Activated CD4-positive, alpha-beta memory T cell treated with anti-CD3 and anti-CD28 coated beads for 36 hours (primary cell): ENCODE measurements around the gene LAYN. TPM values are rescaled to one million over a fixed set of nuclear protein-coding genes. Genes with fewer than 3 reads are reported as not detected.

ENCODE experiments used
- CTCF ChIA-PET: fragments of 350-600 bp; sonication (Branson Sonifier 250); formaldehyde crosslinking; loops from one replicate; lab custom pipeline; 2021; ENCODE audit warnings: antibody characterized with exemption, inconsistent platforms; lab: Charles Lee
- POLR2A ChIA-PET: fragments of 350-600 bp; sonication (Branson Sonifier 250); formaldehyde crosslinking; loops from one replicate; lab custom pipeline; 2021; ENCODE audit warnings: antibody characterized with exemption; lab: Charles Lee
- DNase-seq: peaks from one replicate; pipeline ENCODE4 v3.0.0-alpha.2; 2020
- H3K27ac Mint-ChIP-seq: one replicate; pipeline ENCODE4 v1.8.0; 2021; ENCODE audit warnings: mixed read lengths
- H3K27me3 Mint-ChIP-seq: one replicate; pipeline ENCODE4 v1.8.0; 2021; ENCODE audit warnings: mixed read lengths
- H3K36me3 Mint-ChIP-seq: one replicate; pipeline ENCODE4 v1.8.0; 2021; ENCODE audit warnings: mixed read lengths
- H3K4me1 Mint-ChIP-seq: one replicate; pipeline ENCODE4 v1.8.0; 2021; ENCODE audit warnings: low read depth, mixed read lengths
- H3K4me3 Mint-ChIP-seq: one replicate; pipeline ENCODE4 v1.8.0; 2021; ENCODE audit warnings: mild to moderate bottlenecking, mixed read lengths
- H3K9me3 Mint-ChIP-seq: one replicate; pipeline ENCODE4 v1.8.0; 2021; ENCODE audit warnings: mixed read lengths
- intact Hi-C: fragments of 100-400 bp; cut with micrococcal nuclease; formaldehyde crosslinking; loops from one replicate; pipeline ENCODE4 v1.15.1; 2023
- total RNA-seq, 2 experiments: library from RNA; stranded (reverse); gene quantifications; one replicate each; pipeline ENCODE4 v1.2.3, GENCODE V29; 2021

Gene LAYN
- total RNA-seq, 2 experiments from 2014 or later: 0.19 to 0.26 TPM

GRCh38 chr11:111569476-111569875 is 29.0 kb downstream of the LAYN start:
- ChIA-PET POLR2A (no interaction called here), CTCF (no interaction called here)

GRCh38 chr11:111570796-111571195 is 30.3 kb downstream of the LAYN start:
- H3K27ac Mint-ChIP-seq: no peak overlapping the region
- H3K9me3 Mint-ChIP-seq: no peaks in the 10 kb centered on the region
- H3K27me3 Mint-ChIP-seq: peaks cover 6% of the 10 kb centered on the region
- CTCF ChIA-PET: no interaction called here
- H3K4me3 Mint-ChIP-seq: no peak overlapping the region
- H3K4me1 Mint-ChIP-seq: no peaks in the 10 kb centered on the region
- H3K36me3 Mint-ChIP-seq: no peaks in the 10 kb centered on the region
- no peak for DNase-seq
- intact Hi-C loops: no loop called here
- POLR2A ChIA-PET: no interaction called here

More at GRCh38 chr11:111569476-111569875, 29.0 kb downstream of the LAYN start:
- no peaks in the 10 kb centered on the region for H3K9me3 Mint-ChIP-seq
- H3K4me3 Mint-ChIP-seq: no peak overlapping the region
- H3K27me3 Mint-ChIP-seq: peaks cover 6% of the 10 kb centered on the region
- DNase-seq: no peak
- H3K36me3 Mint-ChIP-seq: no peaks in the 10 kb centered on the region
- intact Hi-C loops: no loop called here
- H3K4me1 Mint-ChIP-seq: no peaks in the 10 kb centered on the region
- H3K27ac Mint-ChIP-seq: no peak overlapping the region

GRCh38 chr11:111571829-111572501 is 31.4 kb downstream of the LAYN start:
- Mint-ChIP-seq H3K4me1 (no peaks in the 10 kb centered on the region), H3K27me3 (peaks cover 6% of the 10 kb centered on the region), H3K36me3 (no peaks in the 10 kb centered on the region), H3K27ac (no peak overlapping the region), H3K4me3 (no peak overlapping the region), H3K9me3 (no peaks in the 10 kb centered on the region)
- POLR2A ChIA-PET: no interaction called here
- intact Hi-C loops: no loop called here
- CTCF ChIA-PET: no interaction called here
- no peak for DNase-seq

- CTCF ChIA-PET: no interaction called here
- Mint-ChIP-seq H3K27me3 (peaks cover 6% of the 10 kb centered on the region), H3K4me1 (no peaks in the 10 kb centered on the region), H3K27ac (no peak overlapping the region), H3K36me3 (no peaks in the 10 kb centered on the region), H3K4me3 (no peak overlapping the region), H3K9me3 (no peaks in the 10 kb centered on the region)
- intact Hi-C loops: no loop called here
- POLR2A ChIA-PET: no interaction called here
- DNase-seq: no peak
These were observed 32.1 kb downstream of the LAYN start for GRCh38 chr11:111572581-111572980.

GRCh38 chr11:111573821-111574249 is 33.3 kb downstream of the LAYN start:
- intact Hi-C loops: no loop called here
- no peak for DNase-seq
- Mint-ChIP-seq H3K9me3 (no peaks in the 10 kb centered on the region), H3K4me3 (no peak overlapping the region), H3K36me3 (no peaks in the 10 kb centered on the region), H3K27ac (no peak overlapping the region), H3K4me1 (no peaks in the 10 kb centered on the region), H3K27me3 (peaks cover 6% of the 10 kb centered on the region)
- POLR2A ChIA-PET: no interaction called here
- CTCF ChIA-PET: interaction anchor here (1.1 kb wide), 1 partner anchor 119 kb away, joined by 4 read pairs; no protein-coding TSS in a partner anchor

GRCh38 chr11:111574373-111575225 is 34.1 kb downstream of the LAYN start:
- Mint-ChIP-seq H3K4me3 (no peak overlapping the region), H3K27ac (no peak overlapping the region), H3K36me3 (no peaks in the 10 kb centered on the region), H3K9me3 (no peaks in the 10 kb centered on the region), H3K27me3 (peaks cover 6% of the 10 kb centered on the region), H3K4me1 (no peaks in the 10 kb centered on the region)
- POLR2A ChIA-PET: no interaction called here
- intact Hi-C loops: no loop called here
- CTCF ChIA-PET: interaction anchor here (1.1 kb wide), 1 partner anchor 120 kb away, joined by 4 read pairs; no protein-coding TSS in a partner anchor
- no peak for DNase-seq

- H3K27me3 Mint-ChIP-seq: peaks cover 5% of the 10 kb centered on the region
- CTCF ChIA-PET: no interaction called here
- intact Hi-C loops: no loop called here
- H3K9me3 Mint-ChIP-seq: no peaks in the 10 kb centered on the region
- no peaks in the 10 kb centered on the region for H3K36me3 Mint-ChIP-seq
- no peak overlapping the region for H3K27ac Mint-ChIP-seq
- no peaks in the 10 kb centered on the region for H3K4me1 Mint-ChIP-seq
- no peak for DNase-seq
- POLR2A ChIA-PET: no interaction called here
- no peak overlapping the region for H3K4me3 Mint-ChIP-seq
These were observed 35.2 kb downstream of the LAYN start for GRCh38 chr11:111575740-111576139.

- Mint-ChIP-seq H3K36me3 (no peaks in the 10 kb centered on the region), H3K27ac (no peak overlapping the region), H3K4me3 (no peak overlapping the region), H3K27me3 (no peaks in the 10 kb centered on the region), H3K9me3 (no peaks in the 10 kb centered on the region), H3K4me1 (no peaks in the 10 kb centered on the region)
- CTCF ChIA-PET: interaction anchor here (1.0 kb wide), 1 partner anchor 228 kb away, joined by 3 read pairs; no protein-coding TSS in a partner anchor
- DNase-seq: no peak
- intact Hi-C loops: no loop called here
- POLR2A ChIA-PET: no interaction called here
These were observed 37.3 kb downstream of the LAYN start for GRCh38 chr11:111577821-111578220.

GRCh38 chr11:111581341-111581740 is 40.8 kb downstream of the LAYN start:
- POLR2A ChIA-PET: no interaction called here
- intact Hi-C loops: loop anchor here (5.0 kb wide), 1 partner anchor 129 kb away; no protein-coding TSS in a partner anchor
- H3K9me3 Mint-ChIP-seq: no peaks in the 10 kb centered on the region
- H3K27me3 Mint-ChIP-seq: no peaks in the 10 kb centered on the region
- no peaks in the 10 kb centered on the region for H3K36me3 Mint-ChIP-seq
- H3K4me3 Mint-ChIP-seq: no peak overlapping the region
- H3K27ac Mint-ChIP-seq: no peak overlapping the region
- DNase-seq: no peak
- CTCF ChIA-PET: interaction anchor here (1.0 kb wide), 1 partner anchor 196 kb away, joined by 4 read pairs; no protein-coding TSS in a partner anchor
- no peaks in the 10 kb centered on the region for H3K4me1 Mint-ChIP-seq

GRCh38 chr11:111582163-111582562 is 41.6 kb downstream of the LAYN start:
- H3K27me3 Mint-ChIP-seq: no peaks in the 10 kb centered on the region
- no peak for DNase-seq
- H3K4me1 Mint-ChIP-seq: no peaks in the 10 kb centered on the region
- H3K27ac Mint-ChIP-seq: no peak overlapping the region
- CTCF ChIA-PET: interaction anchor here (1.0 kb wide), 1 partner anchor 196 kb away, joined by 4 read pairs; no protein-coding TSS in a partner anchor
- intact Hi-C loops: loop anchor here (5.0 kb wide), 1 partner anchor 130 kb away; no protein-coding TSS in a partner anchor
- no peaks in the 10 kb centered on the region for H3K36me3 Mint-ChIP-seq
- H3K4me3 Mint-ChIP-seq: no peak overlapping the region
- H3K9me3 Mint-ChIP-seq: no peaks in the 10 kb centered on the region
- POLR2A ChIA-PET: no interaction called here

GRCh38 chr11:111582881-111583280 is 42.4 kb downstream of the LAYN start:
- no peaks in the 10 kb centered on the region for H3K9me3 Mint-ChIP-seq
- no peak for DNase-seq
- no peak overlapping the region for H3K27ac Mint-ChIP-seq
- H3K36me3 Mint-ChIP-seq: no peaks in the 10 kb centered on the region
- no peaks in the 10 kb centered on the region for H3K4me1 Mint-ChIP-seq
- H3K4me3 Mint-ChIP-seq: no peak overlapping the region
- H3K27me3 Mint-ChIP-seq: no peaks in the 10 kb centered on the region
- intact Hi-C loops: loop anchor here (5.0 kb wide), 1 partner anchor 131 kb away; no protein-coding TSS in a partner anchor
- ChIA-PET POLR2A (no interaction called here), CTCF (no interaction called here)

- POLR2A ChIA-PET: no interaction called here
- Mint-ChIP-seq H3K27me3 (no peaks in the 10 kb centered on the region), H3K27ac (no peak overlapping the region), H3K4me3 (no peak overlapping the region), H3K4me1 (no peaks in the 10 kb centered on the region), H3K36me3 (no peaks in the 10 kb centered on the region), H3K9me3 (no peaks in the 10 kb centered on the region)
- CTCF ChIA-PET: interaction anchor here (0.7 to 5.7 kb wide), 8 partner anchors 19 to 258 kb away, joined by 3 to 101 read pairs (median 4); partner anchors contain the start of gene PPP2R1B
- no peak for DNase-seq
- intact Hi-C loops: no loop called here
These were observed 44.9 kb downstream of the LAYN start for GRCh38 chr11:111585371-111585770.
